Esophagus muscularis mucosa (tissue), 4 donors: Measurements from ENCODE around the gene PLP1.

Experiments used
- EP300 ChIP-seq: sonication (generic); formaldehyde crosslinking; IDR thresholded peaks from one replicate; pipeline ENCODE4 v1.6.1; 2017; ENCODE audit warnings: antibody characterized with exemption
- POLR2A ChIP-seq: fragments of 450-650 bp; IDR thresholded peaks from one replicate; pipeline ENCODE4 v1.6.1; 2017; ENCODE audit warnings: antibody characterized with exemption, moderate library complexity, mild to moderate bottlenecking, low read depth
- POLR2AphosphoS5 ChIP-seq, 2 donors: sonication (generic); formaldehyde crosslinking; IDR thresholded peaks; one replicate each; pipeline ENCODE4 v1.6.1; 2017; ENCODE audit warnings: antibody characterized with exemption in 2 of 2
- TF ChIP-seq, protein P1 (sequence below), 3 experiments: fragments of 200-600 bp in 2 of 3; fragments of 450-650 bp in 1 of 3; sonication (generic) in 2 of 3; IDR thresholded peaks; one replicate each; pipeline ENCODE4 v1.5.1; 2017 to 2019; ENCODE audit warnings: antibody characterized with exemption in 3 of 3, mild to moderate bottlenecking in 2 of 3, moderate library complexity in 1 of 3

DNA sequence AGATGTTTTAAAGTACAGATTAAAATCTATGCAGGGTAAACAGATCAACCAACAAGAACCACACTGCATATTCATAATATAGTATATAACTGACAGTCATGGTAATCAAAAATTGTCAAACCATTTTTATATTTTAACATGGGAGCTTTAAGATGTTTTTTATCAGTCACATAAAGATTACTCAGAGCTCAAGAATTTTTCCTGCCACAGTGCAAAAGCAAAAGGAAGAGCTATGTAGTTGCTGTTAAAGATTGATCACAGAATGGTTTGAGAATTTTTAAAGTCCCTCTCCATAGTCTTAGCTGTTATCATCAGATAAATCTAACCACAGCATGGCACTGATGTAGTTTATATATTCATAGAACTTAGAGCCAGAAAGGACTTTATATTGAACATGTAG, 47.0 kb downstream of the PLP1 start:
- TF ChIP-seq POLR2A (no peak), POLR2AphosphoS5 (IDR thresholded peaks at IDR 0.05) (no peak), EP300 (no peak)
- TF ChIP-seq, protein P1, sequence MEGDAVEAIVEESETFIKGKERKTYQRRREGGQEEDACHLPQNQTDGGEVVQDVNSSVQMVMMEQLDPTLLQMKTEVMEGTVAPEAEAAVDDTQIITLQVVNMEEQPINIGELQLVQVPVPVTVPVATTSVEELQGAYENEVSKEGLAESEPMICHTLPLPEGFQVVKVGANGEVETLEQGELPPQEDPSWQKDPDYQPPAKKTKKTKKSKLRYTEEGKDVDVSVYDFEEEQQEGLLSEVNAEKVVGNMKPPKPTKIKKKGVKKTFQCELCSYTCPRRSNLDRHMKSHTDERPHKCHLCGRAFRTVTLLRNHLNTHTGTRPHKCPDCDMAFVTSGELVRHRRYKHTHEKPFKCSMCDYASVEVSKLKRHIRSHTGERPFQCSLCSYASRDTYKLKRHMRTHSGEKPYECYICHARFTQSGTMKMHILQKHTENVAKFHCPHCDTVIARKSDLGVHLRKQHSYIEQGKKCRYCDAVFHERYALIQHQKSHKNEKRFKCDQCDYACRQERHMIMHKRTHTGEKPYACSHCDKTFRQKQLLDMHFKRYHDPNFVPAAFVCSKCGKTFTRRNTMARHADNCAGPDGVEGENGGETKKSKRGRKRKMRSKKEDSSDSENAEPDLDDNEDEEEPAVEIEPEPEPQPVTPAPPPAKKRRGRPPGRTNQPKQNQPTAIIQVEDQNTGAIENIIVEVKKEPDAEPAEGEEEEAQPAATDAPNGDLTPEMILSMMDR (IDR thresholded peaks at IDR 0.05) = no peak
